ENCODE data around the gene KRT32.
A peak's percentile ranks its signal among the peaks of the same experiment; 100 is the strongest.

Gene KRT32

DNA sequence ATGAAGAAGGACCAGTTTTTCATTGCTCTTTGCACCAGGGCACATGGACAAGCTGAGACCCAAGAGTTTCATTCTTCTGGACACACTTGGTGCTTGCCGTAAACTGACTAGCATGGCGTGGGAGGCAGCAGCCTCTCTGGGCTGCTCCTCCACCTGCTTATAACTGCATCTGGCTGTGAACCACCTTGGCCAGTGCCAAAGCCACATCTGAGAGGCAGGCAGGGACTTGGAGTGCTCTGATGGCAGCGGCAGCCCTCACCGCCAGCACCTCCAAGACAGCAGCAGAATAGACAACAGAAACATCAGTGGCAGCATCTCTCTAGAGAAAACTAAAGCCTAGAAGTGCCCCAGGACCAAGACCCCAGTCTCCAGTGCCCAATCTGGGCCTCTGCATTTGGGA, 47.5 kb downstream of the KRT32 start:
- TF ChIP-seq CTCF (IDR thresholded peaks at IDR 0.05; ENCODE audit: borderline replicate concordance, control extremely low read depth, extremely low read depth, insufficient read depth, missing control alignments), result no peak
- DNase-seq (ENCODE audit: low spot score), result no peak
- in situ Hi-C loops (cut with MboI; ENCODE audit: low sequenced_read_pairs, unreplicated experiment), result no loop called here

GRCh38 chr17:41418116-41418860, 48.9 kb downstream of the KRT32 start:
- no peak for DNase-seq (ENCODE audit: low spot score)
- in situ Hi-C loops (cut with MboI; ENCODE audit: low sequenced_read_pairs, unreplicated experiment), result no loop called here
- no peak for TF ChIP-seq CTCF (IDR thresholded peaks at IDR 0.05; ENCODE audit: borderline replicate concordance, control extremely low read depth, extremely low read depth, insufficient read depth, missing control alignments)

DNA sequence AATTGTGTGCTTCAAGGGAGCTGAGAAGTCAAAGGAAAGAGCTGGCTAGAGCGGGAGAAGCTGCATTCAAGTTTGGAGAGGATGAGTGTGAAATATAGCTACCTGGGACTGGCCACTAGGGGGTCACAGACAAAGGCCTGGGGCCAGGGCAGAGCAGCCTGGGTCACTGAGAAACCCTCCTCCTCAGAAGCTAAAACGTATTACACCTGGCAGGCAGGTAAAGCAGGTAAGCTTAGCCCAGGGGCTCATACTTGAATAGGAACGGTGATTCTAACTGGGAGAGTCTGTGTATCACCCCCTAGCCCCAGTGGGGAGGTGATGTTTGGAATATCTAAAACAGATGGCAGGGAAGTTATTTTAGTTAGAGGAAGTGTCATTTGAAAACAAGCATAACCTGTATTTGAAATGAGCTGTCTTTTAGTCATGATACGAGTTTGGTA, 49.6 kb downstream of the KRT32 start:
- peak; percentile 12 for TF ChIP-seq CTCF (IDR thresholded peaks at IDR 0.05; ENCODE audit: borderline replicate concordance, control extremely low read depth, extremely low read depth, insufficient read depth, missing control alignments)
- in situ Hi-C loops (cut with MboI; ENCODE audit: low sequenced_read_pairs, unreplicated experiment), result no loop called here
- DNase-seq (ENCODE audit: low spot score), result peak; percentile 41

- in situ Hi-C loops (cut with MboI; ENCODE audit: low sequenced_read_pairs, unreplicated experiment), result no loop called here
- TF ChIP-seq CTCF (IDR thresholded peaks at IDR 0.05; ENCODE audit: borderline replicate concordance, control extremely low read depth, extremely low read depth, insufficient read depth, missing control alignments), result no peak
- no peak for DNase-seq (ENCODE audit: low spot score)
These were observed 50.1 kb downstream of the KRT32 start for GRCh38 chr17:41417127-41417526.

DNA sequence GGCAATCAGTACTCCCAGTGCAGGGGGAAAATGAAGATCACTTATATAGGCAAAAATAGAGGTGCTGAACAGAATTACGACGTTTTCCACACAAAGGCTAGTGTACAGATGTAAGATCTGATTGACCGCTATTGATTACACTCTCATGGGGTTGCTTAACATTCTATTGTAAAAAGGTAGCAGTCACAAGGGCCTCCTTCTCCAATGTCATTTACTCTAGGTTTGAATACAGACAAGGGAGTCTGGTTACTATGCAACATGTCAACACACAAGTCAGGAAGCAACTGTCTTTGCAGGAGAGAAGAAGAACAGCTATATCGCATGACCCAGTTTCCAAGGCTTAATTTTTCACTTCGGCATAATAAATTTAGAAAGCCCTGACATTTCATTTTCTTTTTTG, 50.7 kb downstream of the KRT32 start:
- no peak for TF ChIP-seq CTCF (IDR thresholded peaks at IDR 0.05; ENCODE audit: borderline replicate concordance, control extremely low read depth, extremely low read depth, insufficient read depth, missing control alignments)
- in situ Hi-C loops (cut with MboI; ENCODE audit: low sequenced_read_pairs, unreplicated experiment), result no loop called here
- DNase-seq (ENCODE audit: low spot score), result no peak

DNA sequence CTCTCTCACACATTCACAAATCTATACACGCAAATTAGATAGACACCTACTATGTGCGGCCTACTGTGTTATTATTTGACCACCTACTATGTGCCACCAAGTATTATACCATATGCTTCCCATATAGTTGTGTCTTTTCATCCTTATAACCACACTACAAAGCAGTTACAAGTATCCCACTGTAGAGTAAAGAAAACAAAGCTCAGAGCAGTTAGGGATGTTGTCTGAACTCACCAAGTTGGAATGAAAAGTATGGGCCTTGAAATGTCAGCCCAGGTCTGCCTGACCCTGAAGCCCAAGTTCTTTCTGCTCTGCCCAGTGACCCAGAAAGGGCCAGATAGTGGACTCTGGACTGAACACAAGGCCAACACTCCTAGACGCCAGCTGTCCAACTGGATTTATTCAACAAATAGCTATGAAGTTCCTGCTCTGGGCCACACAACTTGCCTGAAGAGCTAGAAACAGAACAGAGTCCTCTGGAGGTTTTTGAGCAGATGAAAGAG, 51.3 kb downstream of the KRT32 start:
- DNase-seq (ENCODE audit: low spot score), result no peak
- in situ Hi-C loops (cut with MboI; ENCODE audit: low sequenced_read_pairs, unreplicated experiment), result no loop called here
- no peak for TF ChIP-seq CTCF (IDR thresholded peaks at IDR 0.05; ENCODE audit: borderline replicate concordance, control extremely low read depth, extremely low read depth, insufficient read depth, missing control alignments)
